Gastroesophageal sphincter (tissue), 3 donors: ENCODE results near the gene STK25.

Experiments
- CTCF ChIP-seq, 4 experiments: fragments of 200-600 bp in 2 of 4; fragments of 450-650 bp in 2 of 4; sonication (generic) in 1 of 4; IDR thresholded peaks; one replicate each; pipeline ENCODE4 v1.5.1; 2017 to 2019; ENCODE audit warnings: antibody characterized with exemption in 4 of 4, mild to moderate bottlenecking in 2 of 4, moderate library complexity in 2 of 4
- EP300 ChIP-seq: sonication (generic); formaldehyde crosslinking; IDR thresholded peaks from one replicate; pipeline ENCODE4 v1.6.1; 2017; ENCODE audit warnings: antibody characterized with exemption, mild to moderate bottlenecking
- POLR2A ChIP-seq, 2 donors: fragments of 450-650 bp; IDR thresholded peaks; one replicate each; pipeline ENCODE4 v1.6.1; 2017; ENCODE audit warnings: antibody characterized with exemption in 2 of 2, mild to moderate bottlenecking in 2 of 2, moderate library complexity in 1 of 2

DNA sequence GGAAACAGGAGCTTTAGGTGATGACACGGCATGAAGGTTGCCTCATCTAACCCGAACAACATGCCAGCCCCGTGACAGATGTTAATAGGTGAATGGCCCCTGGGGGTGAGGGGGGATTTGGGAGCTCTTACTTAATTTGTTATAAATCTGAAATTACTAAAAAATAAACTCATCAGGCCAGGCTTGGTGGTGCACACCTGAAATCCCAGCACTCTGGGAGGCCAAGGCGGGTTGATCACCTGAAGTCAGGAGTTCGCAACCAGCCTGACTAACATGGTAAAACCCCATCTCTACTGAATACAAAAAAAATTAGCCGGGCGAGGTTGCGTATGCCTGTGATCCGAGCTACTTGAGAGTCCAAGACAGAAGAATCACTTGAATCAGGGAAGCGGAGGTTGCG lies 6.1 kb downstream of the STK25 start:
- TF ChIP-seq CTCF (IDR thresholded peaks at IDR 0.05) (no peak), POLR2A (IDR thresholded peaks at IDR 0.05) (no peak), EP300 (no peak)
